MM.1S (cell line): ENCODE measurements around the gene GLS.

Experiments
- DNase-seq: peaks from one replicate; pipeline ENCODE4 v3.0.0-alpha.2; 2015
- H2AFZ ChIP-seq: fragments of 300-600 bp; sonication (generic); 2 replicates; pipeline ENCODE4 v1.6.0; 2016; ENCODE audit warnings: antibody characterized with exemption, low read length
- H3F3A ChIP-seq: fragments of 300-600 bp; sonication (generic); 2 replicates; pipeline ENCODE4 v1.6.1; 2016; ENCODE audit warnings: mild to moderate bottlenecking, antibody characterized with exemption, low read length, moderate library complexity, mixed read lengths; ENCODE audit not compliant: insufficient read depth
- H3K27ac ChIP-seq: fragments of 300-600 bp; sonication (generic); 2 replicates; pipeline ENCODE4 v1.5.1; 2016; ENCODE audit warnings: mild to moderate bottlenecking, low read length
- H3K27me3 ChIP-seq: fragments of 300-600 bp; sonication (generic); replicated peaks from 2 replicates; pipeline ENCODE4 v1.6.0; 2016; ENCODE audit warnings: low read length; ENCODE audit not compliant: insufficient read depth
- H3K36me3 ChIP-seq: fragments of 300-600 bp; sonication (generic); replicated peaks from 2 replicates; pipeline ENCODE4 v1.6.1; 2016; ENCODE audit warnings: mild to moderate bottlenecking, low read length, mixed read lengths; ENCODE audit not compliant: insufficient read depth
- H3K4me1 ChIP-seq: fragments of 300-600 bp; sonication (generic); 2 replicates; pipeline ENCODE4 v1.6.1; 2016; ENCODE audit warnings: low read length, mixed read lengths
- H3K4me2 ChIP-seq: fragments of 300-600 bp; sonication (generic); 2 replicates; pipeline ENCODE4 v1.6.0; 2016; ENCODE audit warnings: low read depth, low read length
- H3K4me3 ChIP-seq: fragments of 300-600 bp; sonication (generic); 2 replicates; pipeline ENCODE4 v1.5.1; 2016; ENCODE audit warnings: low read length, mixed read lengths
- H3K79me2 ChIP-seq: fragments of 300-600 bp; sonication (generic); 2 replicates; pipeline ENCODE4 v1.6.1; 2016; ENCODE audit warnings: mixed run types, low read length, mixed read lengths
- H3K9ac ChIP-seq: fragments of 300-600 bp; sonication (generic); 2 replicates; pipeline ENCODE4 v1.6.1; 2016; ENCODE audit warnings: low read length, mixed read lengths
- H3K9me2 ChIP-seq: fragments of 300-600 bp; sonication (generic); replicated peaks from 2 replicates; pipeline ENCODE4 v1.6.1; 2016; ENCODE audit warnings: mild to moderate bottlenecking, low read length, mixed read lengths; ENCODE audit not compliant: insufficient read depth
- H3K9me3 ChIP-seq: fragments of 300-600 bp; sonication (generic); replicated peaks from 2 replicates; pipeline ENCODE4 v1.6.1; 2016; ENCODE audit warnings: mild to moderate bottlenecking, low read length, mixed read lengths; ENCODE audit not compliant: insufficient read depth
- H4K20me1 ChIP-seq: fragments of 300-600 bp; sonication (generic); 2 replicates; pipeline ENCODE4 v1.6.1; 2016; ENCODE audit warnings: mild to moderate bottlenecking, low read length, moderate library complexity, mixed read lengths; ENCODE audit not compliant: insufficient read depth
- EZH2 ChIP-seq: fragments of 300-600 bp; sonication (generic); optimal IDR thresholded peaks from 2 replicates; pipeline ENCODE3; 2017; ENCODE audit warnings: low read depth, mild to moderate bottlenecking, antibody characterized with exemption, low read length, mixed read lengths
- EZH2phosphoT487 ChIP-seq: fragments of 300-600 bp; sonication (generic); IDR thresholded peaks from 2 replicates; pipeline ENCODE4 v1.6.1; 2018; ENCODE audit warnings: antibody characterized with exemption, low read length
- TF ChIP-seq, protein P1 (sequence below): fragments of 300-600 bp; sonication (generic); IDR thresholded peaks from 2 replicates; pipeline ENCODE4 v1.5.1; 2016; ENCODE audit warnings: antibody characterized with exemption, low read length, mixed read lengths

The GLS gene

DNA sequence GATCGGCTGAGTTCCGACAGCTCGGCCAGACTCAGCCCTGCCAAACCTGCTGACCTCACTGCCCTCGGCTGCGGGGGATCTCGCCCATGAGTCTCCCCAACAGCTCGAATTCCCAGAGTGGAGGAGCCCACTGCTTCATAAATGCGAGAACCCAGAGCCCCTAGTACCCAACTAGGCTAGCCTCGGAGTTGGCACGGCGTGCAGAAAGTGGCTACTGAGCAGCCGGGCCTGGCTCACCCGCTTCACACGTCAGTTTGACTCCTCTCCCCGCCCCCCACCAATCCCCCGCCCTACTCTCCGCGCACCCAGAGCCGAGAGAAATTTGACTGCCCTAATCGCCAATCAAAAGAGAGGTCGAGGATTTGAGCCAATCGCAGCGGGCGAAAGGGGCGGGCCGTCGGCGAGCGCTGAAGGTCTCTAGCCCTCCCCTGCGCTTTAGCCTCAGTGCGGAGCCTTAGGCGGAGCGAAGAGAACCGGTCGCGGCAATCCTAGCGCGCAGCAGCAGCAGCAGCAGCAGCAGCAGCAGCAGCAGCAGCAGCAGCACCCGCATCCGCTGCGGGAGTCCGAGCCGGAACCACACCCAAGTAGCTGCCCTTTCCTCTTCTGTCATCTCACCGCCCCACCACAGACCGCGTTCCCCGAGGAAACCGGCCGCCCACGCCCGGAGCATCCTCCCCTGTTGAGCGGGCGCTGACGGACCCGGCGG lies at the start of gene GLS:
GLS (plus strand) TSS at position 444 of the 706 bp plus-strand sequence. CDS start 264 bp downstream, outside the sequence.
- peaks cover 18% of the 10 kb centered on the region for H3F3A ChIP-seq
- H2AFZ ChIP-seq, result peak within 1 kb of the TSS; percentile 90
- H3K79me2 ChIP-seq, result peaks cover 51% of the 10 kb centered on the region
- no peaks in the 10 kb centered on the region for H3K27me3 ChIP-seq
- peaks cover 20% of the 10 kb centered on the region for H4K20me1 ChIP-seq
- H3K27ac ChIP-seq, result peak within 1 kb of the TSS; percentile 99
- peaks cover 16% of the 10 kb centered on the region for H3K4me1 ChIP-seq
- H3K4me2 ChIP-seq, result peak within 1 kb of the TSS; percentile 93
- peak; percentile 98 for DNase-seq
- no peaks in the 10 kb centered on the region; the same call in 1 of the 2 replicates for H3K36me3 ChIP-seq
- H3K9ac ChIP-seq, result peak within 1 kb of the TSS; percentile 94
- TF ChIP-seq EZH2phosphoT487, result no peak
- TF ChIP-seq, protein P1, sequence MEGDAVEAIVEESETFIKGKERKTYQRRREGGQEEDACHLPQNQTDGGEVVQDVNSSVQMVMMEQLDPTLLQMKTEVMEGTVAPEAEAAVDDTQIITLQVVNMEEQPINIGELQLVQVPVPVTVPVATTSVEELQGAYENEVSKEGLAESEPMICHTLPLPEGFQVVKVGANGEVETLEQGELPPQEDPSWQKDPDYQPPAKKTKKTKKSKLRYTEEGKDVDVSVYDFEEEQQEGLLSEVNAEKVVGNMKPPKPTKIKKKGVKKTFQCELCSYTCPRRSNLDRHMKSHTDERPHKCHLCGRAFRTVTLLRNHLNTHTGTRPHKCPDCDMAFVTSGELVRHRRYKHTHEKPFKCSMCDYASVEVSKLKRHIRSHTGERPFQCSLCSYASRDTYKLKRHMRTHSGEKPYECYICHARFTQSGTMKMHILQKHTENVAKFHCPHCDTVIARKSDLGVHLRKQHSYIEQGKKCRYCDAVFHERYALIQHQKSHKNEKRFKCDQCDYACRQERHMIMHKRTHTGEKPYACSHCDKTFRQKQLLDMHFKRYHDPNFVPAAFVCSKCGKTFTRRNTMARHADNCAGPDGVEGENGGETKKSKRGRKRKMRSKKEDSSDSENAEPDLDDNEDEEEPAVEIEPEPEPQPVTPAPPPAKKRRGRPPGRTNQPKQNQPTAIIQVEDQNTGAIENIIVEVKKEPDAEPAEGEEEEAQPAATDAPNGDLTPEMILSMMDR, result no peak
- peak within 1 kb of the TSS; percentile 92 for H3K4me3 ChIP-seq
- no peaks in the 10 kb centered on the region for H3K9me3 ChIP-seq
- H3K9me2 ChIP-seq, result no peaks in the 10 kb centered on the region

DNA sequence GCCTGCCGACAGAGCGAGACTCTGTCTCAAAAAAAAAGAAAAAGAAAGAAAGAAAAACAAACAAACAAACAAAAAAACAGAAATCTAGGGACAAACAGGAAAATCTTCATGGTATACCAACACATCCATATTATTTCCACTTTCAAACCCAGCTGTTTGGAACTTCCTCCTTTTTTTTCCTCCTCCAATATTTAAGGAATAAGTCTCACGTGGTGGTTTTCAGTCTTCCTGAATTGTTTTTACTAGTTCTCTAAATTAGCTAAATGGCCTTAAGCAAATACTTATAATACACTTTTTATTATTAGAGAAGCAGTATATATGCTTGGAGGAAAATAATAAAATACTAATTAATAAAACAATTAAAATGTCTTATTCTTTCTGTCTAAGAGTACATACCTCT lies 48.7 kb upstream of the GLS start:
- Histone ChIP-seq H4K20me1 (no peaks in the 10 kb centered on the region), H3K4me2 (no peak overlapping the region), H3K36me3 (no peaks in the 10 kb centered on the region), H3K9me2 (no peaks in the 10 kb centered on the region), H3K27ac (no peak overlapping the region), H3K9ac (no peak overlapping the region), H3K79me2 (no peaks in the 10 kb centered on the region), H3K4me3 (no peak overlapping the region), H3K9me3 (no peaks in the 10 kb centered on the region), H3F3A (no peaks in the 10 kb centered on the region), H3K27me3 (no peaks in the 10 kb centered on the region), H3K4me1 (no peaks in the 10 kb centered on the region), H2AFZ (no peak overlapping the region)
- DNase-seq, result no peak
- TF ChIP-seq EZH2, result no peak
- TF ChIP-seq, protein P1, result no peak

DNA sequence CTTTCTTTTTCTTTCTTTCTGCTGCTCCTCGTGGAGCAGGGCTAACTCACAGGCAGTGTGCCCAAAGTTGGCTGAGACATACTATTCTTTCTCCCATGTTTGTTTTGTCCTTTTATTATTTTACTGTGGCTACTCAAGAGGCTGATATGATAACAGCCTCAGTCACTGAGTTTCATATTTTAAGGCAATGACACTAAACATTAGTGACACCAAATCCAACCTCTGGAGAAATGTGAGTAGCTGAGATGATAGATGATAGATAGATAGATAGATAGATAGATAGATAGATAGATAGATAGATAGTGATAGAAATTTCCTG lies 45.8 kb upstream of the GLS start:
- no peaks in the 10 kb centered on the region for H3K9me2 ChIP-seq

More for the DNA sequence above, 45.8 kb upstream of the GLS start:
- no peaks in the 10 kb centered on the region for H3K36me3 ChIP-seq
- no peaks in the 10 kb centered on the region for H3K4me1 ChIP-seq
- H3K4me2 ChIP-seq, result no peak overlapping the region
- no peaks in the 10 kb centered on the region for H3F3A ChIP-seq
- H2AFZ ChIP-seq, result no peak overlapping the region
- no peaks in the 10 kb centered on the region for H3K79me2 ChIP-seq
- no peaks in the 10 kb centered on the region for H3K9me3 ChIP-seq
- no peak for DNase-seq
- no peak for TF ChIP-seq EZH2phosphoT487
- TF ChIP-seq EZH2, result no peak
- TF ChIP-seq, protein P1, result no peak
- H3K27ac ChIP-seq, result no peak overlapping the region
- H3K9ac ChIP-seq, result no peak overlapping the region
- H3K27me3 ChIP-seq, result no peaks in the 10 kb centered on the region
- no peaks in the 10 kb centered on the region for H4K20me1 ChIP-seq
- H3K4me3 ChIP-seq, result no peak overlapping the region
